DND-41 (cell line): ENCODE data around the gene ACP3.

Experiments used
- ATAC-seq: fragments of 200-7000 bp; cut with Tn5 transposase; 3 replicates; pipeline ENCODE4 v1.9.1; 2021; ENCODE audit warnings: low read depth; ENCODE audit not compliant: insufficient read depth
- DNase-seq: peaks from one replicate; pipeline ENCODE4 v3.0.0-alpha.2; 2020
- H2AFZ ChIP-seq: 2 replicates; pipeline ENCODE4 v1.6.0; 2012; ENCODE audit warnings: low read depth, low read length
- H3K27ac ChIP-seq: 2 replicates; pipeline ENCODE4 v1.5.1; 2012; ENCODE audit warnings: low read length, inconsistent platforms
- H3K27me3 ChIP-seq: fragments of 200-600 bp; sonication (generic); 2 replicates; pipeline ENCODE4 v1.6.0; 2012; ENCODE audit warnings: low read length, mild to moderate bottlenecking, inconsistent platforms; ENCODE audit not compliant: insufficient read depth, poor library complexity
- H3K36me3 ChIP-seq: 2 replicates; pipeline ENCODE4 v1.5.1; 2012; ENCODE audit warnings: low read length, inconsistent platforms; ENCODE audit not compliant: insufficient read depth
- H3K4me1 ChIP-seq: 2 replicates; pipeline ENCODE4 v1.5.1; 2012; ENCODE audit warnings: mild to moderate bottlenecking, low read length; ENCODE audit not compliant: insufficient read depth
- H3K4me2 ChIP-seq: 2 replicates; pipeline ENCODE4 v1.6.0; 2012; ENCODE audit warnings: mild to moderate bottlenecking, moderate library complexity, low read length, inconsistent platforms; ENCODE audit not compliant: insufficient read depth
- H3K4me3 ChIP-seq, 2 experiments: fragments of 200-600 bp in 1 of 2; shearing (Covaris generic) in 1 of 2; 2 replicates each; pipeline ENCODE4 v1.5.1; 2012 to 2016; ENCODE audit warnings: inconsistent platforms in 2 of 2, low read length in 2 of 2, mild to moderate bottlenecking in 2 of 2, low read depth in 1 of 2, moderate library complexity in 1 of 2
- H3K79me2 ChIP-seq: 2 replicates; pipeline ENCODE4 v1.6.0; 2012; ENCODE audit warnings: low read length, inconsistent platforms; ENCODE audit not compliant: insufficient read depth
- H3K9ac ChIP-seq: 2 replicates; pipeline ENCODE4 v1.6.0; 2012; ENCODE audit warnings: low read depth, mild to moderate bottlenecking, inconsistent platforms, low read length, moderate library complexity
- H3K9me3 ChIP-seq: 2 replicates; pipeline ENCODE4 v1.5.1; 2012; ENCODE audit warnings: low read length, moderate library complexity, mild to moderate bottlenecking, inconsistent platforms; ENCODE audit not compliant: insufficient read depth, severe bottlenecking
- H4K20me1 ChIP-seq: 2 replicates; pipeline ENCODE4 v1.6.0; 2012; ENCODE audit warnings: low read length; ENCODE audit not compliant: insufficient read depth
- CTCF ChIP-seq: IDR thresholded peaks from 2 replicates; pipeline ENCODE4 v1.5.1; 2012; ENCODE audit warnings: borderline replicate concordance, low read length, moderate library complexity, mild to moderate bottlenecking; ENCODE audit not compliant: poor library complexity, severe bottlenecking; ENCODE audit errors: extremely low read depth
- EZH2 ChIP-seq: IDR thresholded peaks from 3 replicates; pipeline ENCODE4 v1.6.1; 2012; ENCODE audit warnings: borderline replicate concordance, low read depth, mild to moderate bottlenecking, moderate library complexity, low read length, inconsistent platforms; ENCODE audit not compliant: severe bottlenecking

ACP3 gene

GRCh38 chr3:132356568-132356967 lies 39.4 kb downstream of the ACP3 start:
- Histone ChIP-seq H4K20me1 (no peaks in the 10 kb centered on the region), H3K4me1 (no peaks in the 10 kb centered on the region), H3K4me2 (no peak overlapping the region), H3K9me3 (no peaks in the 10 kb centered on the region), H3K27ac (no peak overlapping the region), H3K79me2 (no peaks in the 10 kb centered on the region), H3K9ac (no peak overlapping the region), H2AFZ (no peak overlapping the region), H3K4me3 (no peak overlapping the region), H3K36me3 (no peaks in the 10 kb centered on the region), H3K27me3 (peaks cover 28% of the 10 kb centered on the region)
- ATAC-seq (no peak), DNase-seq (no peak)
- TF ChIP-seq CTCF (no peak), EZH2 (no peak)

GRCh38 chr3:132360717-132361116 lies 43.5 kb downstream of the ACP3 start:
- Histone ChIP-seq H3K9me3 (no peaks in the 10 kb centered on the region), H3K4me2 (no peak overlapping the region), H3K79me2 (no peaks in the 10 kb centered on the region), H2AFZ (no peak overlapping the region), H3K36me3 (no peaks in the 10 kb centered on the region), H3K27me3 (peaks cover 27% of the 10 kb centered on the region), H4K20me1 (no peaks in the 10 kb centered on the region), H3K4me3 (no peak overlapping the region), H3K4me1 (no peaks in the 10 kb centered on the region), H3K9ac (no peak overlapping the region), H3K27ac (no peak overlapping the region)
- ATAC-seq (no peak), DNase-seq (no peak)
- TF ChIP-seq EZH2 (no peak), CTCF (no peak)

GRCh38 chr3:132362329-132362728 lies 45.1 kb downstream of the ACP3 start:
- H2AFZ ChIP-seq, result no peak overlapping the region
- no peaks in the 10 kb centered on the region for H3K36me3 ChIP-seq
- no peak for TF ChIP-seq CTCF
- TF ChIP-seq EZH2, result no peak
- no peaks in the 10 kb centered on the region for H3K79me2 ChIP-seq
- H4K20me1 ChIP-seq, result no peaks in the 10 kb centered on the region
- ATAC-seq (no peak), DNase-seq (no peak)
- no peak overlapping the region for H3K4me3 ChIP-seq
- H3K27me3 ChIP-seq, result peaks cover 23% of the 10 kb centered on the region
- H3K27ac ChIP-seq, result no peak overlapping the region
- H3K9me3 ChIP-seq, result no peaks in the 10 kb centered on the region
- H3K4me2 ChIP-seq, result no peak overlapping the region
- no peaks in the 10 kb centered on the region for H3K4me1 ChIP-seq
- no peak overlapping the region for H3K9ac ChIP-seq

GRCh38 chr3:132368515-132368914 lies 51.3 kb downstream of the ACP3 start:
- no peak overlapping the region for H3K4me3 ChIP-seq
- no peak overlapping the region for H2AFZ ChIP-seq
- no peak for DNase-seq
- no peak overlapping the region for H3K9ac ChIP-seq
- H4K20me1 ChIP-seq, result no peaks in the 10 kb centered on the region
- H3K4me1 ChIP-seq, result no peaks in the 10 kb centered on the region
- TF ChIP-seq CTCF (no peak), EZH2 (no peak)
- no peak overlapping the region for H3K4me2 ChIP-seq
- ATAC-seq, result no peak
- no peak overlapping the region for H3K27ac ChIP-seq
- H3K36me3 ChIP-seq, result no peaks in the 10 kb centered on the region
- H3K27me3 ChIP-seq, result peaks cover 9% of the 10 kb centered on the region
- H3K9me3 ChIP-seq, result no peaks in the 10 kb centered on the region
- H3K79me2 ChIP-seq, result no peaks in the 10 kb centered on the region
